ENCODE measurements around the gene HOTAIR.
A peak's percentile ranks its signal among the peaks of the same experiment; 100 is the strongest.

Gene HOTAIR

DNA sequence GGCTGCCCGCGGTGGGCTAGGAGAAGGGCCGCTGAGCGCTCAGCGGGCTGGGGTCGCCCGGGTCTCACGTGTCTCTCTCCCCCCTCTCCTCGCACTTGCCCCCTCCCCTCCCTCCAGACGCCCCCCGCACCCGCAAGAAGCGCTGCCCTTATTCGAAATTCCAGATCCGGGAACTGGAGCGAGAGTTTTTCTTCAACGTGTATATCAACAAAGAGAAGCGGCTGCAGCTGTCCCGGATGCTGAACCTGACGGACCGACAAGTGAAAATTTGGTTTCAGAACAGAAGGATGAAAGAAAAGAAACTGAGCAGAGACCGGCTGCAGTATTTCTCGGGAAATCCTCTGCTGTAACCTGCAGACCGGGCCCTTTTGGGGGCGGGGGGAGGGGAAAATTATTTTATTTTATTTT lies 314 bp upstream of the HOTAIR start:
- ATAC-seq, result no peak

DNA sequence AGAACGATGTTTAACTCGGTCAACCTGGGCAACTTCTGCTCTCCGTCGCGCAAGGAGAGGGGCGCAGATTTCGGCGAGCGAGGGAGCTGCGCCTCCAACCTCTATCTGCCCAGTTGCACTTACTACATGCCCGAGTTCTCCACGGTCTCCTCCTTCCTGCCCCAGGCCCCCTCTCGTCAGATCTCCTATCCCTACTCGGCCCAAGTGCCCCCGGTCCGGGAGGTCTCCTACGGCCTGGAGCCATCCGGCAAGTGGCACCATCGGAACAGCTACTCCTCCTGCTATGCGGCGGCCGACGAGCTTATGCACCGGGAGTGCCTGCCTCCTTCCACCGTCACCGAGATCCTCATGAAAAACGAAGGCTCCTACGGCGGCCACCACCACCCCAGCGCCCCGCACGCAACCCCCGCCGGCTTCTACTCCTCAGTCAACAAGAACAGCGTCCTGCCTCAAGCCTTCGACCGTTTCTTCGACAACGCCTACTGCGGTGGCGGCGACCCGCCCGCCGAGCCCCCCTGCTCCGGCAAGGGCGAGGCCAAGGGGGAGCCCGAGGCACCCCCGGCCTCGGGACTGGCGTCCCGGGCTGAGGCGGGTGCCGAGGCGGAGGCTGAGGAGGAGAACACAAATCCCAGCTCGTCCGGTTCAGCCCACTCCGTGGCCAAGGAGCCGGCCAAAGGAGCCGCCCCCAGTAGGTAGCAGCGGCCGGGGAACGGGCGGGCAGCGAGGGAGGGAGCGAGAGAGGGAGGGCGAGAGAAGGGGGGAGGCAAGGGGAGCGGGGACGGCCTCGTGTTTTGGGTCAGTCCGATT lies 1.3 kb downstream of the HOTAIR start:
- peak; percentile 11 for ATAC-seq
- TF ChIP-seq ZFP30 (CRISPR knock-in tag; IDR thresholded peaks at IDR 0.05) (no peak), TOX (CRISPR knock-in tag; IDR thresholded peaks at IDR 0.05; ENCODE audit: borderline replicate concordance) (no peak), PATZ1 (CRISPR knock-in tag; IDR thresholded peaks at IDR 0.05; ENCODE audit: borderline replicate concordance) (no peak), TCF4 (CRISPR knock-in tag; IDR thresholded peaks at IDR 0.05; ENCODE audit: borderline replicate concordance) (no peak), ISL1 (CRISPR knock-in tag; IDR thresholded peaks at IDR 0.05) (no peak), ARNTL (CRISPR knock-in tag; IDR thresholded peaks at IDR 0.05; ENCODE audit: borderline replicate concordance, low read depth) (no peak), SNAI2 (CRISPR knock-in tag; IDR thresholded peaks at IDR 0.05) (no peak), ZC3H10 (CRISPR knock-in tag; IDR thresholded peaks at IDR 0.05) (no peak), ZNF70 (CRISPR knock-in tag; IDR thresholded peaks at IDR 0.05) (no peak), RARB (CRISPR knock-in tag; IDR thresholded peaks at IDR 0.05) (no peak)
- TF ChIP-seq, protein P1, sequence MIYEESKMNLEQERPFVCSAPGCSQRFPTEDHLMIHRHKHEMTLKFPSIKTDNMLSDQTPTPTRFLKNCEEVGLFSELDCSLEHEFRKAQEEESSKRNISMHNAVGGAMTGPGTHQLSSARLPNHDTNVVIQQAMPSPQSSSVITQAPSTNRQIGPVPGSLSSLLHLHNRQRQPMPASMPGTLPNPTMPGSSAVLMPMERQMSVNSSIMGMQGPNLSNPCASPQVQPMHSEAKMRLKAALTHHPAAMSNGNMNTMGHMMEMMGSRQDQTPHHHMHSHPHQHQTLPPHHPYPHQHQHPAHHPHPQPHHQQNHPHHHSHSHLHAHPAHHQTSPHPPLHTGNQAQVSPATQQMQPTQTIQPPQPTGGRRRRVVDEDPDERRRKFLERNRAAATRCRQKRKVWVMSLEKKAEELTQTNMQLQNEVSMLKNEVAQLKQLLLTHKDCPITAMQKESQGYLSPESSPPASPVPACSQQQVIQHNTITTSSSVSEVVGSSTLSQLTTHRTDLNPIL (CRISPR knock-in tag; IDR thresholded peaks at IDR 0.05; ENCODE audit: low read depth), result no peak
- TF ChIP-seq, protein P2, sequence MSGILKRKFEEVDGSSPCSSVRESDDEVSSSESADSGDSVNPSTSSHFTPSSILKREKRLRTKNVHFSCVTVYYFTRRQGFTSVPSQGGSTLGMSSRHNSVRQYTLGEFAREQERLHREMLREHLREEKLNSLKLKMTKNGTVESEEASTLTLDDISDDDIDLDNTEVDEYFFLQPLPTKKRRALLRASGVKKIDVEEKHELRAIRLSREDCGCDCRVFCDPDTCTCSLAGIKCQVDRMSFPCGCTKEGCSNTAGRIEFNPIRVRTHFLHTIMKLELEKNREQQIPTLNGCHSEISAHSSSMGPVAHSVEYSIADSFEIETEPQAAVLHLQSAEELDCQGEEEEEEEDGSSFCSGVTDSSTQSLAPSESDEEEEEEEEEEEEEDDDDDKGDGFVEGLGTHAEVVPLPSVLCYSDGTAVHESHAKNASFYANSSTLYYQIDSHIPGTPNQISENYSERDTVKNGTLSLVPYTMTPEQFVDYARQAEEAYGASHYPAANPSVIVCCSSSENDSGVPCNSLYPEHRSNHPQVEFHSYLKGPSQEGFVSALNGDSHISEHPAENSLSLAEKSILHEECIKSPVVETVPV (CRISPR knock-in tag; IDR thresholded peaks at IDR 0.05), result no peak

More for the DNA sequence above, 314 bp upstream of the HOTAIR start:
- TF ChIP-seq ZNF70 (CRISPR knock-in tag; IDR thresholded peaks at IDR 0.05), result no peak
- TF ChIP-seq, protein P2 (CRISPR knock-in tag; IDR thresholded peaks at IDR 0.05), result no peak
- TF ChIP-seq ZNF565 (CRISPR knock-in tag; conservative IDR thresholded peaks at IDR 0.05; ENCODE audit: low read depth), result no peak
- TF ChIP-seq ZFP30 (CRISPR knock-in tag; IDR thresholded peaks at IDR 0.05), result no peak
- TF ChIP-seq RARB (CRISPR knock-in tag; IDR thresholded peaks at IDR 0.05), result no peak
- TF ChIP-seq PATZ1 (CRISPR knock-in tag; IDR thresholded peaks at IDR 0.05; ENCODE audit: borderline replicate concordance), result no peak
- TF ChIP-seq, protein P3, sequence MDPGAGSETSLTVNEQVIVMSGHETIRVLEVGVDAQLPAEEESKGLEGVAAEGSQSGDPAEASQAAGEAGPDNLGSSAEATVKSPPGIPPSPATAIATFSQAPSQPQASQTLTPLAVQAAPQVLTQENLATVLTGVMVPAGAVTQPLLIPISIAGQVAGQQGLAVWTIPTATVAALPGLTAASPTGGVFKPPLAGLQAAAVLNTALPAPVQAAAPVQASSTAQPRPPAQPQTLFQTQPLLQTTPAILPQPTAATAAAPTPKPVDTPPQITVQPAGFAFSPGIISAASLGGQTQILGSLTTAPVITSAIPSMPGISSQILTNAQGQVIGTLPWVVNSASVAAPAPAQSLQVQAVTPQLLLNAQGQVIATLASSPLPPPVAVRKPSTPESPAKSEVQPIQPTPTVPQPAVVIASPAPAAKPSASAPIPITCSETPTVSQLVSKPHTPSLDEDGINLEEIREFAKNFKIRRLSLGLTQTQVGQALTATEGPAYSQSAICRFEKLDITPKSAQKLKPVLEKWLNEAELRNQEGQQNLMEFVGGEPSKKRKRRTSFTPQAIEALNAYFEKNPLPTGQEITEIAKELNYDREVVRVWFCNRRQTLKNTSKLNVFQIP (CRISPR knock-in tag; IDR thresholded peaks at IDR 0.05; ENCODE audit: borderline replicate concordance, low read depth), result no peak
- TF ChIP-seq ARNTL (CRISPR knock-in tag; IDR thresholded peaks at IDR 0.05; ENCODE audit: borderline replicate concordance, low read depth), result no peak
- no peak for TF ChIP-seq TOX (CRISPR knock-in tag; IDR thresholded peaks at IDR 0.05; ENCODE audit: borderline replicate concordance)
- TF ChIP-seq TSHZ2 (CRISPR knock-in tag; IDR thresholded peaks at IDR 0.05), result no peak
- no peak for TF ChIP-seq PPARA (CRISPR knock-in tag; IDR thresholded peaks at IDR 0.05; ENCODE audit: borderline replicate concordance)
